CD4-positive, alpha-beta T cell treated with Interferon alpha-2 for 1 hour (primary cell): ENCODE data around the gene IL21R.
"Not testable (repeated sequence)": the region's sequence is repeated elsewhere in the genome, so short reads cannot be mapped to it uniquely, and the experiment has no call there.

Experiments used
- DNase-seq, 2 donors: peaks; one replicate each; pipeline ENCODE4 v3.0.0-alpha.2; 2020 to 2022

The IL21R gene

DNA sequence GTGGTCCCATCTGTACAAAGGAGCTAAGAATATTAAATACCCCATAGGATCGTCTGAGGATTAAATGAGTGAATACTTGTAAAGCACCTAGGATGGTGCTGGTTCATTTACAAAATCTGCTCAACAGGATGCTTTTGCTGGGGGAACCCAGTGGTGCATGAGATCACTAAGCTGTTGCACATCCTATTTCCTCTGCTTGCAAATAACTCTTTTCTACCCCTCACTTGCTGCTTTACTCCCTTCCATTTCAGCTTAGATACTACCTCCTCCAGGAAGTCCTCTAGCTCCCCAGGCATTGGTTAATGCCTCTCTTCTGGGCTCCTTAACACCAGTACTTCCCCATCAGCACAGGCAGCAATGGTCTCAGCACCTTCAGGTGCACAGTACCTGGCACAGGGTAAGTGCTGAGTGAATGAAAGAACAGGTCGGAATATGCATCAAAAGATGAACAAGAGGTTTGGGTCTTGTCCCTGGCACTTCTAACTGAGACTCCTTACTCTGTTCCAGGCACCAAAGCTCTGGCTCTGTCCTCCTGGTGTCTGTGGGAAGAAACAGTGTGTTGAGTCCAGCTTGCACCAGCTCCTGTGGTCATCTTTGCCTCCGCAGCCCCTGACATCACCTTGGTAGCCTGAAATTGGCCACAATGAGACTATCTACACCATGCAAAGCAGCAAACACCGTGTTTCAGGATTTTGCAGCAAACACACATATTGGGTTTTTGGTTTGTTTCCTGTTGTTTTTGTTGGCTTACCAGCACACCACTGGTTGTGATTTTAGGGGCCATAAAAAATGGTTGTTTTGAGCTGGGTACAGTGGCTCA lies 24.1 kb upstream of the IL21R start:
- no peak for DNase-seq

DNA sequence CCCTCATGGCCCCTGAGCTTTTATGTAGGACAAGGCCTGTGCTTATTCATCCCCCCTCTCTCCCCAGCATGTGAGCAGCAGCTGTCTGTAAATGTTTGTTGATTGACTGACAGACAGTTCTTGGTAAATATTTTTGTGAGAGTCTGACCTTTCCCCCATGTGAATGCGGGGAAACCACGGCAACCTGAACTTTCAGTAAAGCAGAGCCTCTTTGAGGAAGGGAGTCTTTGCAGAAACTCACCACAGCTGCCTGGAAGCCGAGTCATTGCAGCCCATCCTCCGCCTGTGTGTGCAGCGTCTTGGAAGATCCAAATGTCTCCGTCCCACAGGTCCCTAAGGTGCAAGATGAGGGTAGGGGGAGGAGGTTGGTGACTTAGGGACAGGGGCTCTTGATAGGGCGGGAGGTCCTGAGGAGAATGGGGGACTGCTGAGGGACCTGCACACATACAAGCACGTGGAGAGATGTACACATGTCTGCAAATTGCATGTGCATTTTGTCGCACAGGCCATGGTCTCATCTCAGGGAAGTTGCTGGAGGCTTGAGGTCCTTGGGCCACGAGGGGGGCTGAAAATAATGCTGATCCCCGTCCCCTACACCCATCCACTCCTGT lies 23.0 kb upstream of the IL21R start:
- peak in 1 of 2 donors; percentile 34 for DNase-seq

DNA sequence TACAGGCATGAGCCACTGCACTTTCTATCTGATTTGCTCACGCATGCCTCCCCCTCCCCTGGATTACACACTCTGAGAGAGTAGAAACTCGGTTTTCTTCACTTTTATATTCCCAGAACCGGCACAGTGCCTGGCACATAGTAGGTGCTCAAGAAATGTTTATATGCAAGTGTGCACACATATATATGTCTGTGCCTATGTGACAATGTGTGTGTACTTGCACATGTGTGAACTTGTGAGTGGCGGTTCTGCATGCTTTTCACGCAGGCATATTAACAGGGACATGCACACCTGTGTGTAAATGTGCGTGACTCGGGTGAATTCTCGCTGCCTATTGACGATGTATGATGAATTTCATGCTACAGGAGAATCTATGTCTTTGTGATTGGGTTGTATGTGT lies 22.1 kb upstream of the IL21R start:
- no peak for DNase-seq

DNA sequence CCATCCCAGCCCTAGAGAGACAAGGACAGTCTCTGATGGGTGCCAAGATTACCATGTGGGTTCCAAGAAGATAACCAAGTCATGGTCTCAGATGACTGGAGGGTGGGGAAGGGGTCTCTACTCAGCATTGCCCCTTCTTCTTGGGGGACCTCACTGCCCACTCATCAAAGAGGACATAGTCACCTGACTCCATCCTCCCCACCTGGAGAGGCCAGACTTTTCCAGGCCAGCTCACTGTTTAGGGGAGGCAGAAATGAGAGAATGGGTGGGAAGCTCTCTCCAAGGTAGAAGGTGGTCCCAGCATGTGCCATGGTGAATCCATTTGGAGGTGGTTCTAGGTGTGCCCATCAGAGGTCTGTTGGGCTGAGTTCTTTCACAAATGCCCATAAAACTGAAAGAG lies 20.7 kb upstream of the IL21R start:
- no peak for DNase-seq

DNA sequence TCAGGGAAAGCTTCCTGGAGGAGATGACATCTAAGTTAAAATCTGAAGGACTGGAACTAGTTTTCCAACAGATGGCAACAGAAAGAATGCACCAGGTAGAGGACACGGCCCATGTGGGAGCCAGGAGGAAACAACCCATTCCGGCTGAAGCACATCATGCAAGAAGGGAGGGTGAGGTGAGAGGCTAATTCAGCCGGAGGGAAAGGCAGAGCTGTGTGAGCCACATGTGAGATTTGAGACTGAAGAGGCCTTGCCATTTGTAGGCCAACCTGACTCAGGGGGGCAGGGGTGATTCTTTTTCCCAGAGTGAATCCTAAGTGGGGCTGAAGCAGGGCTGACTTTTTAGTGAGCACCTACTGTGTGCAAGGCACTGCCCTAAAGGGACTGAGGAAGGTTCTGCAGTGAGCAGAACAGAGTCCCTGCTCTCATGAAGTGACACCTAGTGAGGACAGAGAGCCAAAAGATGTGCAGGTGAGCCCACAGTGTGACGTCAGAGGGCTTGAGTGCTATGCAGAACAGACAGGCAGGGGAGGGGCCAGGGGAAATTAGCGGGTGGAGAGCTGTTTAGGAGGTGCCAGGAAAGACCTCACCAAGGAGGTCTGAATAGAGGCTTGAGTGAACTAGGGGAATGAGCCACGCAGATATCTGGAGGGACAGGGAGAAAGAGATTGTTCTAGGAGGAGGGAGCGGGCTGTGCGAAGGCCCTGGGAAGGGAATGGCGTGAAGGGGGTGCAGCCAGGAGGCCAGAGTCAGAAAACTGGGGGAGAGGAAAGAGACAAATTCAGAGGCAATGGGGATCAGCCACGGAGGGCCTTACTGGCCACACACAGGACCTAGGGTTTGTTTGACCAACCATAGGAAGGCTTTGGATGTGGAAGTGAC lies 19.8 kb upstream of the IL21R start:
- no peak for DNase-seq

DNA sequence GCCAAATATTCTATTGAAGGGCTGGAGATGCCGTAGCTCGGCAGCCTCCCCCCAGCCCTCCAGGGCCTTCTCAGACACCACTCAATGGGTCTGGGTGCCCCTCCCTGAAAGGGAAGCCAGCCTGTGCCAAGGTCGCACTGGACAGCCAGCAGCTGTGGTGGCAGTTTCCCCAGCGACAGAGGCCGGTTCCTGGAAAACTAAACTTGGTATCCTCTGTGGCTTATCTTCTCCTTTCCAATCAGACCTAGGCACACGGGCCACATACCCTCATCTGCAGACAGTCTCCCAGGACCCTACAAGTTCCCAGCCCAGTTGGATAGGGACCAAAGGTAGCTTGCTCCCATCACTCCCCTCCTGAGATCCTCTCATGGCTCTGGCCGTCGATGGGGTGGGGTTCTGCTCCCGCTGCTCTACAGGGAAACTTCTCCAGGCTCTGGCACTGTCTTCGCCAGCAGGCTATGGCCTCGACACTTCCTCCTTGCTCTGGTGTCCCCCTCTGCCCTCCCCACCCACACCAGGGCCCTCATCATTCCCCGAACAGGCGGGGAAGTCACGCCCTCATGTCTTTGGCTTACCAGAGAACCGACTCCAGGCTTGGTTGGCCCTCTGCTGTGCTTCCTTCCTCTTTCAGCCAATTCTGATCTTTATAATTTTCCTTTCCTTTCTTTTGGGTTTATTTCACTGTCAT lies 18.3 kb upstream of the IL21R start:
- peak in 1 of 2 donors; percentile 67 for DNase-seq

DNA sequence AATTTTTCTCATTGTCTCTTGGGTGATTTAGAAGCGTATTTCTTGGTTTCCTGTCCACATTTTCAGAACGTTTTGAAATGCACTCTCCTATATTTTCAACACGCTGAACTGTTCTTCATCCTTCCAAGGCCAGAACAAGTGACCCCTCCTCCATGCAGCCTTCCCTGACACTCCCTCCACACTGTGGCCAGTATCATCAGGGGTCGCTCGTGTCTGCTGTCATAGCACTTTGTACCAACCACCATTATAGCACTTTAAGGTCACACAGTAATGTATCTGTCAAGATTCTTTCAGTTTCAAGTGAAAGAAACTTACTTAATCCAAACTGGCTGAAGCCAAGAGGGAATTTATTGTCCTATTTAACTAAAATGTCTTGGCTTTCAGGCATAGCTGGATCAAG lies 17.5 kb upstream of the IL21R start:
- DNase-seq, result no peak

DNA sequence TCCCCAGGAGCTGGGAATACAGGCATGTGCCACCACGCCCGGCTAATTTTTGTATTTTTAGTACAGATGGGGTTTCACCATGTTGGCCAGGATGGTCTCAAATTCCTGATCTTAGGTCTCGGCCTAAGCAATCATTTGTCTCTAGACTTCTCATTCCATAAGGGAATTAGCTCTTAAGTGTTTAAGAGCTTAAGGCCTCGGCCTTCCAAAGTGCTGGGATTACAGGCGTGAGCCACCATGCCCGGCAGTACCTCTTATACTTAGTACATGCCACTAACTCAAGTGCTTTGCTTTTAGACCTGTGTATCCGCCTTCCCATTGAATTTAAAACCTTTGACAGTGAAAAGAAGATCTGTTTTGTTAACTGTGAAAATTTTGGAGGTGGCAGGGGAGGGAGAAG lies 16.6 kb upstream of the IL21R start:
- DNase-seq, result no peak

DNA sequence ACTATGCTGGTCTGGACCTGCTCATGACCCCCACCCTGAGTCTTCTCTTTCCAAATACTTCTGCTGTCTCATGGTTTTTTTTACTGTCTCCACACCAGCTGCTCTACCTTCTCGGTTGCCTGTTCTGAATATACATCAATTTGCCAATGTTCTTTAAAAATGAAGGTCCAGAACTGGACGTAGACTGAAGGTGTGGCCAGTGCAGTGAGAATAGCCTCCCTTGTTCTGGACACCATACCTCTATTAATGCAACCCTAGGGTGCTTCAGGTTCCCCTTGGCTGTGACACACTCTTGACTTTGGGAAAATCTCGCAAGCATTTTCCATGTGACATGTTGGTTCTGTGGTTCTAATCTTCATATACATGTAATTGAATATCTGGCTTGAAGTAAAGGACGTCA lies 15.3 kb upstream of the IL21R start:
- DNase-seq, result no peak

DNA sequence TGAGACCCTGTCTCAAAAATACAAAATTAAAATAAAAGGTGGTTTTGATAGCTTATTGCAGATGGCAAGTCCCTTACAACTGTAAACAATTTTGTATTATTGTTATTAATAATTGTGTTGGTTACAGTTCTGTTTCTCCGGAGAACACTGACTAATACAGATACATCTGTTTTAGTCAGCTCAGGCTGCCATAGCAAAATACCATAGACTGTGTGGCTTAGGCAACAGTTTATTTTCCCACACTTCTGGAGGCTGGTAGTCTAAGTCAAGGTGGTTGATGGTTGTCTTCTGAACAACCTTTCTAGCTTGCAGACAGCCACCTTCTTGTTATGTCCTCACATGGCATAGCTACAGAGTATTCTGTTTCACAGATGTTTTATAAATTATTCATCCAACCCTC lies 14.2 kb upstream of the IL21R start:
- no peak for DNase-seq

DNA sequence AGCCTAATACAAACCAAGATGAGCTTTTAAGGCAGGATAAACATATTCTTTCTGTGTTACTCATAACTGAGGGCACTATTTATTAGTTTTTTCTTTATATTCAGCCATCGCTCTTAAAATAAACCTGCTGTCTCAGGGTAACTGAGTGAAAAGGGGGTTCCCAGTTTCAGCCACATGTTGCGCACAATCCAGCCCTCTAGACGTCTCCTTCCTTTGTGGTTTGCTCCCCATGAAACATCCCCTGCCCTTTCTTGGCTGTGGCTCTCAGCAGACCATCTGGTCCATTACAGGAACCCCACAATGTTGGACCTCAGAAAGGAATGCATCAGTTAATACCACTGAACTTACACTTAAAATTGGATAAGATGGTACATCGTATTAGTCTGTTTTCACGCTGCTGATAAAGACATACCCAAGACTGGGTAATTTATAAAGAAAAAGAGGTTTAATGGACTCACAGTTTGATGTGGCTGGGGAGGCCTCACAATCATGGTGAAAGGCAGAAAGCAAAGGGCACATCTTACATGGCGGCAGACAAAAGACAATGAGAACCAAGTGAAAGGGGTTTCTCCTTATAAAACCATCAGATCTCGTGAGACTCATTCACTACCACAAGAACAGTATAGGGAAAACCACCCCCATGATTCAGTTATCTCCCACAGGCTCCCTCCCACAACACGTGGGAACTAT lies 12.6 kb upstream of the IL21R start:
- DNase-seq, result no peak

DNA sequence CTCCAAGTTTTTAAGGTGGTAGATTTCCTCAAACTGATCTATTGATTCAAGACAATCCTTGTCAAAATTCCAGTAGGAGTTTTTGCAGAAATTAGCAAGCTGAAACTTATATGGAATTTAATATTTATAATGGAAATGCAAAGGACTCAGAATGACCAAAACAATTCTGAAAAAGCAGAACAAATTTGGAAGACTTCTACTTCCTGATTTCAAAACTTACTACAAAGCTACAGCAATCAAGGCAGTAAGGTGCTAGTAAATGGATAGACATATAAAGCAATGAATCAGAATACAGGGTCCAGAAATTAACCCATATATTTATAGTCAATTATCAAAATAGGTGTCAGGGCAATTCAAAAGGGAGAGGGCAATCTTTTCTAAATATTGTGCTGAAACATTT lies 11.8 kb upstream of the IL21R start:
- DNase-seq, result no peak

DNA sequence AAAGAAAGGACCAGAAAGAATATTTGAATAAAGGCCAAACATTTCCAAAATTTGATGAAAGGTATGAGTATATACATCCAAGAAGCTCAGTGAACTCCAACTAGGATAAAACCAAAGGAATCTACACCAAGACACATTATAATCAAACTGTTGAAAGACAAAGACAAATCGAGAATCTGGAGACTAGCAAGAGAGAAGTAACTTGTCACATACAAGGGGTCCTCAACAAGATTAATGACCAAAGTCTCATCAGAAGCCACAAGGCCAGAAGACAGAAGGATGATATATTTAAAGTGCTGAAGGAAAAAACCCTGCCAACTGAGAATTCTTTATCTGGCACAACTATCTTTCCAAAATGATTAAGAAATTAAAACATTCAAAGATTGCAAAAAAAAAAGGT lies 9.3 kb upstream of the IL21R start:
- DNase-seq, result no peak

DNA sequence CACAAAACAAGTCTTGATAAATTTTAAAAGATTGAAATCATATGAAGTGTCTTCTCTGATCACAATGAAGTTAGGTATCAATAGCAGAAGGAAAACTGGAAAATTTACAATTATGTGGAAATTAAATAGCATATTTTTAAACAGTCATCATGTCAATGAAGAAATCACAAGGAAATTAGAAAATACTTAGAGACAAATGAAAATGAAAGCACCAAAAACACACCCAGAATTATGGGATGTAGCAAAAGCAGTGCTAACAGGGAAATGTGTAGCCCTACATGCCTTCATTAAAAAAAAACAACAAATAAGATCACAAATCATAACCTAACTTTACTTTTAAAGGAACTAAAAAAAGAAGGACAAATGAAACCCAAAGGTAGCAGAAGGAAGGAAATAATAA lies 7.5 kb upstream of the IL21R start:
- DNase-seq, result no peak

DNA sequence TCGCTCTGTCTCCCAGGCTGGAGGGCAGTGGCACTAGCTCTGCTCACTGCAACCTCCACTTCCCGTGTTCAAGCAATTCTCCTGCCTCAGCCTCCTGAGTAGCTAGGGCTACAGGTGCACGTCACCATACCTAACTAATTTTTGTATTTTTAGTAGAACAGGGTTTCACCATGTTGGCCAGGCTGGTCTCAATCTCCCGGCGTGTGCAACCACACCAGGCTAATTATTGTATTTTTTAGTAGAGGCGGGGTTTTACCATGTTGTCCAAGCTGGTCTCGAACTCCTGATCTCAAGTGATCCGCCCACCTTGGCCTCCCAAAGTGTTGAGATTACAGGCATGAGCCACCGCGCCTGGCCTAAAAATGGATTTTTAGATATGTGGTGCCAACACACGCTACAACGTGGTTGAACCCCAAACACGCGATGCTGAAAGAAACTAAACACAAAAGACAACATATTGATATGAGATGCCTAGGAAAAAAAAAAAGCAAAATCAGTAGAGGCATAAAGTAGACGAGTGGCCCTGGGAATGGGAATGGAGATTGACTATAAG lies 3.6 kb upstream of the IL21R start:
- DNase-seq, result not testable (repeated sequence)

DNA sequence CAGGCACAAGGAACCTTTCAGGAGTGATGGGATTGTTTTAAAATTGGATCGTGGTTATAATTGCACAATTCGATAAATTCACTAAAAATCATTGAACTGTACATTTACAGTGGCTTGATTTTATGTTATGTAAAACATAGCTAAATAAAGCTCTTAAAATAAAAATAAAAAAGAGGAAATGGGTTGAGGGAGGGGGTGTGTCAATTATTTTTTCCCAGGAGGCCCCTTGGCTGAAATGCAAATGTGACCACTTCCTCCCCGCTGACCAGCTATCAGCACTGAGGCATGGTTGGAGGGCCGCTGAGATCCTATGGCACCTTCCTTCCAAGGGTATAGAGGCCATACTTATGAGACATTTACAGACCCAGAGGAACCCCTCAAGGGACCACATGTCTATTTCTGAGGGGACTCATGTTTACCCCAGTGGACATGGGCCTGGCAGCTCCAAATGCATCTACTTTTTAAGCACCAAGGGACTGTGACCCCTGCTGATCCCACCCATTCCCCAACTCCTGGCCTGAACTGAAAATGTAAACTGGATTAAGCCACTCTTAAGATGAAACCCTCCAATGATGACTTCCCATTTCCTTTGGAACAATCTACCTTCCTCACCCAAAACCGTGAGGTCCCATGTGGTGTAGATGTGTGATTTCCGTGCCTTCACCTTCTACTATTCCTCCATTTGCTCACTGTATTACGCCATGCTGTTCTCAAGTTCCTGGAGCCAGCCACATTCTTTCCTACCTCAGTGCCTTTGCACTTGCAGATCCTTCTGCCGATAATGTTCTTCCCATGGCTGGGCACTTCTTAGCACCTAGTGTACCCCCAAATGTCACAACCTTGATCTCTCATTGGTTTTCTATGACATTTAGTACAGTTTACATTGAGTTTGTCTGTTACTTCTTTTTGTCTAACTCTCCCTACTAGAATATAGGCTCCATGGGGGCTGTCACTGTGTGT lies 2.8 kb upstream of the IL21R start:
- DNase-seq, result peak in 1 of 2 donors; percentile 47

DNA sequence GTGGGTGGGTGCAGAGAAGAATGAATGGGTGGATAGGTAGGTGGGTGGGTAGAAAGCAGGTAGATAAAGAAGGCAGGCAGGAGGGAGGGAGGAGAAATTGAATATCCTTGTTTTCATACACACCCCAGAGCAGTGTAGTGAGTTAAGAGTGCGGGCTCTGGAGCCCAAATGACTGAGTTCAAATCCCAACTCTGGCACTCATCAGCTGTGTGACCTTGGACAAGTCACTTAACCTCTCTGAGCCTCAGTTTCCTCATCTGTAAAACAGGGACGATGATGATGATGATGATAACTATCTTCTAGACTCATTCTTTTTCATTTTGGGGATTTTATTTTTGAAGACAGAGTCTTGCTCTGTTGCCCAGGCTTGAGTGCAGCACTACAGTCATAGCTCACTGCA lies 2.0 kb upstream of the IL21R start:
- DNase-seq, result no peak

DNA sequence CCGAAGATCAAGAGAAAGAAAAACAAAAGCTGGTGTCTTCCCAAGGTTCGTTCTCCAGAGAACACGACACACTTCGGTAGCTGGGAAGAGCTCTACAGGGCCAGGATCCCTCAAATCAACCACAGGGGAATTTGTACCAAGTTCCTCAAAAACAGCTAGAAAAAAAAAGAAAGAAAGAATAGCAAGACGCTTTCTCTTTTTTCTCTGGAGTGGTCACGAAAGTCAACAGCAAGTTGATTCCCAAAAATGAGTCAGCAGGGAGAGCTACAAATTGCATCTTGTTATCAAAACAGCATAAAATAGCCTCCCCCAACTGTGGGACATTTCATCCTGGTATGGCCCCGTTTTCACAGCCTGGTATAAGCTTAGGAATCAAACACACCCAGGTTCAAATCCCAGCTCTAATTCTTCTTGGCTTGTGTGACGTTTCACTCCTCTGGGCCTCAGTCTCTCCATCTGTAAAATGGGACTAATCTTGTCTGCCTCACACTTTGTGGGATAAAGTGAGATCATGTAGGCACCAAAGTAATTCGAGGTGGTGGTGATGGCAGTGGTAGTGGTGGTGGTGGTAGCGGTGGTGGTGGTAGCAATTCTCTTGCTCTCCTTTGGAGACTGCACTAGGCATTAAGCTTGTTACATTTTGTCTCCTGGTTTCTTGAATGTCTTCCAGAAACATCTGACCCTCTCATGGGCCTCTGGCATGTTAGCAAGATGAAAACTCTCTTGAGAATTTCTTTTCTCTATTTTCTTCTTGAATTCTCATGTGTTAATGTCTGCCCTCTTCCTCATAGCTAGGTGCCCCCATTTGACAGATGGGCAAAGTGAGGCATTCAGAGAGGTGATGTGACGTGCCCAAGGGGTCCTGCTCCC lies 988 bp upstream of the IL21R start:
- DNase-seq, result no peak

DNA sequence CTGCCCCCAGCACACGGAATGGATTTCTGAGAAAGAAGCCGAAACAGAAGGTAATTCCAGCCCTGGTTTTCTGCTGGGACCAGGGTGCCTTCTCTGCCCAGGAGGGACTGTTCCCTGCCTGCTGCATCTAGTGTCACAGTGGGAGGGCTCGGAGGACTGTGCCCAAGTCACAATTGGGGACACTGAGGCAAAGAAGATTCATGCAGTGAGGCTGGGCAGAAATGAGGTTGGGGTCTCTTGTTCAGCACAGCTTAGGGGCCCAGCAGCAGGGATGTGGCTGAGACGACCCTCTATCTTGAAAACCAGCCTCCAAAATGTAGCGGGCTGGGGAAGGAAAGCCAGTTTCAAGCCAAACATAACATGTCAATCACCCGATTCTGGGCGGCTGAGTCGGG lies 592 bp downstream of the IL21R start:
- no peak for DNase-seq
